ENCODE data around the gene TNS4.

TNS4 gene

DNA sequence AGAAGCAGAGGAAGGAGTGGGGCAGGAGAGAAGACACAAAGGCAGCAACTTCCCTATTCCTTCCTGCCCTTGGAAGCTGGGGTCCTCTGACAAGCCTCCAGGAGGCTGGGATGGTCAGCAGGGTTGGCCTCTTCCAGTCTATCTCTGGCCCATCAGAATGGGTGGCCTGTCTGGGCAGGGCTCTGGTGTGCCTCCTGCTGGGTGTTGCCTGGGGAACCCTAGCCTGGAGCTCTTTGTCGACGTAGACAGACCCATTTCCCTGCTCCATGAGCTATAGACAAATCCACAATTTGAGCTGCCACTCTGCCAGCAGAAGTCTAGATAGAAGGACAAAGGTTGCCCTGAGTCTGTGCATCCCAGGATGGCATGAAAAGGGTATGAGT is 46.8 kb downstream of the TNS4 start:
- DNase-seq: no peak

DNA sequence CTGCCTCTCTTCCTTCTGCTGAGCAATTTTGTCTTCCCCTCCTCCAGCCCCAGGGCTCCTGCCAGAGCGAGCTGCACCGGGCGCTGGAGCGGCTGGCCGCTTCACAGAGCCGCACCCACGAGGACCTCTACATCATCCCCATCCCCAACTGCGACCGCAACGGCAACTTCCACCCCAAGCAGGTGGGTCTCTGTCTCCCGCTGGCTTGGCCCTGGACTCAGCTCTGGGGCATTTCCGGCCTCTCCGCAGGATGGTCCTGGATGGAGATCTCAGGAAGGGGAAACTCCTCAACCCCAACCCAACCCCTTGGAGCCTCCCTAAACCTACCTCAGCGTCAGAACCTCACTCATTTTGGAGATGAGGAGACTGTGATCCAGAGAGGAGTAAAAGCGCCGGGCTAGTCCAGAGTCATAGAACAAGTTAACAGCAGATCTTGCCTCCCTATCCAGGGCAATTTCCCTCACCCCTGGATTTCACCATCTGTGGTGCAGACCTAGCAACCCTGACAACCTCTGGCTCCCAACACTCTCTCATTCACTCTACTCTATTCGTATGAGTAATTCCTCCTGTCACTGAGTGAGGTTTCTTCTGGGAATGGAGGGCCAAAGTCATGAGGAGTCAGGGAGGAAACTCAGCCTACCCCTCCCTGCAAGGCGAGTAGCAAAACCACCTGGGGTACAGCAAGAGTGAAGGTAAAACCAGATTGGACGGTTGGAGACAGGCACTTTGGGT is 47.4 kb downstream of the TNS4 start:
- no peak for DNase-seq

DNA sequence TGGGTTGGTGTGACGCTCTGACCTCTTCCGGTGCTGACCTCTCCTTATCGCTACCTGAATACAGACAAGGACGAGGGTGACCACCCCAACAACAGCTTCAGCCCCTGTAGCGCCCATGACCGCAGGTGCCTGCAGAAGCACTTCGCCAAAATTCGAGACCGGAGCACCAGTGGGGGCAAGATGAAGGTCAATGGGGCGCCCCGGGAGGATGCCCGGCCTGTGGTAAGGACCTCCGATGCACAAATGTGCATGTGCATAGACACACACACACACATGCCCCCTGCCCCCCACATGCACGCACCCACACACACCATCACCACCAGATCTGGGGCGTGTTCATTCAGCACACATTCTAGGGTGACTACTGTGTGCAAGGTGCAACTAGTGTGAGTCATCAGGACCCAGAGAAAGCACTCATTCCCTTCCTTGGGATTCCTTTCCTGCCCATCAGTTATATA is 48.5 kb downstream of the TNS4 start:
- no peak for DNase-seq

DNA sequence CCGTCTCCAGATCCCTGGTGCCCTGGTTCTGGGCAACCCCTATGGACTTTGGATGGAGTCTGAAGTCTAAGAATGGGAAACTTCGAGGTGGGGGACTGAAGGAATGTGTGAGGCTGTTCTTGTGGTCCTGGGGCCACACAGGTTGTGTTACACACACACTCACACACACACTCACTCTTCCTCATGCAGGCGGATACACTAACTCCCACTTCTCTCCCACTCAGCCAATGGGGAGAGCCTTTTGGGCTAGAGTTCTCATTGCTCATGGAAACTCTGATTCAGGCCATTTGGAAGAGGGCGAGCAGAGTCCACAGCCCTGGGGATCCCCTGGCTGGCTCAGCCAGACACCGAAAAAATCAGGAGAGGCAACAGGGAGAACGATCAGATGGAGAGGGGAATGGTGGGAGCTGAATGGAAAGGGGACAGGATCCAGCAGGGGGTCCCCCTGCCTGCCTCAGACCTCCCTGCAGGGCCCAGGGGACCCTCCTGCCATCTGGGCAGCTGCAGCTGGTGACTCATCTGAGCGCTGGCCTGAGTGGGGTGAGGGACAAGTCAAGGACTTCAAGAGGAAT is 49.1 kb downstream of the TNS4 start:
- DNase-seq: no peak

DNA sequence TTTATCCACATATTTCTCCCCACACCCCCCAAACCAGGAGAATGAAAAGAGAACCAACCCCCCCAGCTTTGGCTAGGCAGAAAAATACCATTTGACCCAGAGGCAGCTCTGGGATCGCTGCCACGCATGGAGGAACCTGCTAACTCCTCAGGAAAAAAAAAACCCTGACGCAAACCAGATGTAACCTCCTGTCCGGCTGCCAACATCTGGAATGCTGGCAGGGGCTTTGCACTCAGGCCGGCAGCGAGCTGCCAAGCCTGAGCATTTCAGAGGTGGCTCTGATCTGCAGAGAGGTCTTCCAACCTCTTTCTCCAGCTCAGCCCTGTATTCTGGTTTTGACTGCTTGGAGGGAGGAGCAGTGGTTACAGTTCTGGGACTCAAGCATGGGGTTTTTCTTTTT is 50.0 kb downstream of the TNS4 start:
- peak; percentile 45 for DNase-seq

DNA sequence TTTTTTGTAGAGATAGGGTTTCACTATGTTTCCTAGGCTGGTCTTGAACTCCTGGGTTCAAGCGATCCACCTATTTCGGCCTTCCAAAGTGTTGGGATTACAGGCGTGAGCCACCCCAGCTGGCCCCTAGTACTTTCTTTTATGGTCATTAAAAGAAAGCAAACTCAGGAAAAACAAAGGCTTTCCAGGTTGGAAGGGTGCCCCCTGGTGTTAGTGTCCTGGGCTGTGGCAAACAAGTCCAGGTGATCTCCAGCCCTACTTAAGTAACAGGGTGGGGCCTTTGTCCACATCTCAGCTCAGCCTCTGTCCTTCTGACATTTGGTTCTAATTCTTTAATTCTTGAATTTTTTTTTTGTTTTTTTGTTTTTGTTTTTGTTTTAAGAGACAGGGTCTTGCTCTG is 51.2 kb downstream of the TNS4 start:
- DNase-seq: no peak

DNA sequence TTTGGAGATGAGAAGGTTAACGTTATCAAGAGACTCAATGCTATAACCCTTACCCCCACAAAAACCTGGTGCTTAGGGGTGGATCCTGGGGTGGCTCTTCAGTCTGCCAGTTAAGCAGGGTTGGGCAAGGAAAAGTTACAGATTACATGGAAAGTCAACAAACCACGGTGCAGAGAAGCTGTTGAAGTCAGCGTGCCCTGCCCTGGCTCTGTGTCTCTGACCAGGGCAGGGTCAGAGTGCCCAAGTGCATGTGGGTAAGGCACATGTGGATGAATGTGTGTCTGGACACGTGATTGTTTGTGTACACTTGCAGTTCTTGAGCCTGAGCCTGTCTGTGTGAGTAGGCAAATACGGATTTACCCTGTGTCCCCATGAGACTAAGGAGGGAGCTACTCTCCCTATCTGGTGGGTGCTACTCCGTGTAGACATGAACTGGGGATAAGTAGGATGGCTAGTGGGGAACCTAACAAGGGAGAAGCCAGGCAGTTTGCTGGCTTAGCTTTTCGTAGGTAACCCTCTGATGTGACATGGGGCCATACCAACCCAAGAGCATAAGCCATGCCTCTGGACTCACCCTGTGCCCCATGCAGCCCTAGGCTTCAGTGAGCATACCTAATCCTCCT is 52.7 kb downstream of the TNS4 start:
- DNase-seq: no peak

DNA sequence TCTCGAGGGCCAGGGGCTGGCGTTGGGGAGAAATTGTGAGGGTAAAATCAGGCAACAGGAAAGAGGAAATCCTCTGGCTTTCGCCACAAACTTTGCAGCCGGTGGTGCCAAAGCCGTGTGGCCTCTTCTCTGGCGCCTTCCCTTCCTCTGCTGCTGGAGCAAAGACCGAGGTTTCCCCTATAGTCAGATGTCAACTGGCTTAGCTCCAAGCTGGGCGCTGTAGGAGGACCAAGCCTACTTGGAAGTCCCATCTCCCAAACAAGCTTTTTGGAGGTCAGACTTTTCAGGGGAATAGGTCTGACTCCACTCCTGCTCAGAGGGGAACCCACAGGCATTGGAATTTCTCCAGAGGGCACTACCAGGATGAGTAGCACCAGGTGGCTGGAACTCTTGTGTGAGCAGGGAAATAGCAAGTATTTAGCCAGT is 53.2 kb downstream of the TNS4 start:
- no peak for DNase-seq

DNA sequence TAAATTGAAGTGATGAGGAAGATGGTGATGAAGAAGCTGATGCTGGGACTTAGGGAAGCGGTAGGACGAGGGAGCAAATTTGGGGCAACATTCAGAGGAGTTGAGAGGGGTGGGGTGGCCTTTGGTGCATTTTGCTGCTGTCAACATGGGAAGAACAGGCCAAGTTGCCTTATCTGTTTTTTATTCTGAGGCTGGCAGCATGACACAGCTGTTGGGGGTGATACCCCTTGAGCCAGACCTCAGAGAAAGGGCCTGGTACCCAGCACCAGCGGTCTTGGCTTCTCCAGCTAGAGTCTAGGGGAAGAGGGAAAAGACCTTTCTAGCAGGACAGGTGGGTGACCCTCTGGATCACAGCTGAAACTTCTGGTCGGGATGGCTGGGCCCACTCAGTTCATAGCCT is 53.6 kb downstream of the TNS4 start:
- no peak for DNase-seq

DNA sequence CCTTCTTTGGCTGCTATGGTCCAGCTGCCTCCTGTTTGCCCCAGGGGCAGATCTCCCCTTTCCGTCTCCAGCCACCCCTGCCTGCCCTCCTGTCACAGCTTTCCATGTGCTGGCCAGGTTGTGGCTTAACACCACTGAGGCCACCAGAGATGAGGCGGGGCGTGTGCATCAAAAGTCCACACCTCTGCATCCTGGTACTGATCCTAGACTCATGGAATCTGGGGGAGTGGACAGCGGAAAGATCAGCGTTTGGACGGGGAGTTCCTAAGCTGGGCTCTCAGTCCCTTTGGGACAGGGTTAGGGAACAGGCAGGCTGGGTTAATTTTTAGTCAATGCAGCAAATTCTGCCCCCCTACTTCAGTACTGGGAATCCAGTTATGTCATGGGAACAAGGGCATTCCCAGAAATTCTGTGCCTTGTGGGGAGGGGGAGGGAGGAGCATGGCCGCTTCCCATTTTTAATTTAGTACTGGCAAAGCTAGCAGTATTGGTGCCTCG is 54.2 kb downstream of the TNS4 start:
- DNase-seq: no peak

DNA sequence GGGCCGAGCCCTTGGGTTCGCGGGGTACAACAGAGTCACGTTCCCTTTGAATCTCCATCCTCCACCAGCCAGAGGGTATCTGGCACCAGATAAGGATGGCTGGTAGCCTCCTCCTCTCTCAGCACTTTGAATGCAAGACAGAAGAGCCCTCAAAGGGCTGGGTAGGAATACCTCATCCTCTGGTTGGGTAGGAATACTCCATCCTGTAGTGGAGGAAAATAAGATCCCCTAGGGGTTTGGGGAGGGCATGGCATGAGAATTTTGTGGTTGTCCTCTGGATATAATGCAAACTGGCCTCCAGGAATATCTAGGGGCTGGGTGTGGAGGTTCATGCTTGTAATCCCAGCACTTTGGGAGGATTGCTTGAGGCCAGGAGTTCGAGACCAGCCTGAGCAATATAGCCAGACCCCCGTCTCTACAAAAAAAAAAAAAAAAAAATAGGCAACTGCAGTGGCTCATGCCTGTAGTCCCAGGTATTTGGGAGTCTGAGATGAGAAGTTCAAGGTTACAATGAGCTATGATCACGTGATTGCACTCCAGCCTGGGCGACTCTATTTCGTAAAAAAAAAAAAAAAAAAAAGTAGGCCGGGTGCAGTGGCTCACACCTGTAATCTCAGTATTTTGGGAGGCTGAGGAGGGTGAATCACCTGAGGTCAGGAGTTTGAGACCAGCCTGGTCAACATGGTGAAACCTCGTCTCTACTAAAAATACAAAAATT is 55.5 kb downstream of the TNS4 start:
- no peak for DNase-seq

DNA sequence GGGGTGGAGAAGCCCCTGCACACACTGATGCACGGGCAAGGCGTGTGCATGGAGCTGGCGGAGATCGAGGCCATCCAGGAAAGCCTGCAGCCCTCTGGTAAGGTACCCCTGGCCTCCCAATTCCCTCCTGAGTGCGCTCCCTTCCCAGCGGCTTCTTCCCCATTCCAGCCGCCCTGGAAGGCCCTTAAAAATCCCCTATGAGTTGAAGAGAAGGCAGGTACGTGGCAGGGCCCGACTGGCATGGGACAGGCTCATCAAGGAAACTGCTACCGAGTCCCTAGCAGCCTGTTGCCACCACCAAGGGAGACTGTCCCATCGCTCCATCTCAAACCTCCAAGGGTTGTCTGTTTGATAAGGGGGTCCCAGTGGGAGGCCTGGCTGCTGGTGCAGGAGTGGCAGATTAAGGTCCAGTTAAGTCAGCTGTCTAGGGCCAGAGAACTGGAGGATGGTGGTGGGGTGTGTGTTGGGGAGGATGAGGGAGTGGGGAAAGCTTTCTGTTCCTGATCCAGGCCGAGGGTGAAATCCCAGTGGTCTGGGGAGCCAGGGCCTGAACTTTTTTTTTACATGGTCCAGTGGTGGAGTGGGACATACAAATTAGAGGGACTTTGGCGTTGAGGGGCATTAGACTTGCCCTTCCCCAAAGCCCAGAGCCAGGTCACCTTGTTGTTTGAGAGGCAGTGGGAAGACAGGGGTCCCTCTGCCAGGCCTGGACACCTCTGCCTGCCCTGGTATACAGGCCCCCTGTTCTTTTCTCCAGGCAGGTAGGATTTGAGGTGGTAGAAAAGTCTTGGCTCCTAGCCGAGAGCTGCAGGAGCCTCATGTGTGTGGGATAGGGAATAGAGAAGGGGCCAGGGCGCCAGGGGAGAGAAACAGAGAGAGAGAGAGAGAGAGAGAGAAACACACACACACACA is 57.2 kb downstream of the TNS4 start:
- no peak for DNase-seq

DNA sequence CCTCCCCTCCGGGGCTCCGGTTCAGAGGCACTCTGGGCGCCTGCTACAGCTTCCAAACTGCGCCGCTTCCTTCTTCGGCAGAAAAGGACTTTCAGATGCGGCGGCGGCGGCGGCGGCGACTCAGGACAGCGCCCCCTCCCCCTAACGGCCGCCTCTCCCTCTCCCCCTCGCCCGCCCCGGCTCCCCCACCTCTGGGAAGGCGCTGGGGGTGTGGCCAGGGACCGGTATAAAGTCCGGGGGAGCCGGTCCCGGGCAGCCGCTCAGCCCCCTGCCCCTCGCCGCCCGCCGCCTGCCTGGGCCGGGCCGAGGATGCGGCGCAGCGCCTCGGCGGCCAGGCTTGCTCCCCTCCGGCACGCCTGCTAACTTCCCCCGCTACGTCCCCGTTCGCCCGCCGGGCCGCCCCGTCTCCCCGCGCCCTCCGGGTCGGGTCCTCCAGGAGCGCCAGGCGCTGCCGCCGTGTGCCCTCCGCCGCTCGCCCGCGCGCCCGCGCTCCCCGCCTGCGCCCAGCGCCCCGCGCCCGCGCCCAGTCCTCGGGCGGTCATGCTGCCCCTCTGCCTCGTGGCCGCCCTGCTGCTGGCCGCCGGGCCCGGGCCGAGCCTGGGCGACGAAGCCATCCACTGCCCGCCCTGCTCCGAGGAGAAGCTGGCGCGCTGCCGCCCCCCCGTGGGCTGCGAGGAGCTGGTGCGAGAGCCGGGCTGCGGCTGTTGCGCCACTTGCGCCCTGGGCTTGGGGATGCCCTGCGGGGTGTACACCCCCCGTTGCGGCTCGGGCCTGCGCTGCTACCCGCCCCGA is 58.0 kb downstream of the TNS4 start, which contains the start of gene IGFBP4:
Gene IGFBP4 (plus strand): TSS at position 255 of the 792 bp plus-strand sequence. CDS start 286 bp downstream, at position 541.
- peak; percentile 38 for DNase-seq

DNA sequence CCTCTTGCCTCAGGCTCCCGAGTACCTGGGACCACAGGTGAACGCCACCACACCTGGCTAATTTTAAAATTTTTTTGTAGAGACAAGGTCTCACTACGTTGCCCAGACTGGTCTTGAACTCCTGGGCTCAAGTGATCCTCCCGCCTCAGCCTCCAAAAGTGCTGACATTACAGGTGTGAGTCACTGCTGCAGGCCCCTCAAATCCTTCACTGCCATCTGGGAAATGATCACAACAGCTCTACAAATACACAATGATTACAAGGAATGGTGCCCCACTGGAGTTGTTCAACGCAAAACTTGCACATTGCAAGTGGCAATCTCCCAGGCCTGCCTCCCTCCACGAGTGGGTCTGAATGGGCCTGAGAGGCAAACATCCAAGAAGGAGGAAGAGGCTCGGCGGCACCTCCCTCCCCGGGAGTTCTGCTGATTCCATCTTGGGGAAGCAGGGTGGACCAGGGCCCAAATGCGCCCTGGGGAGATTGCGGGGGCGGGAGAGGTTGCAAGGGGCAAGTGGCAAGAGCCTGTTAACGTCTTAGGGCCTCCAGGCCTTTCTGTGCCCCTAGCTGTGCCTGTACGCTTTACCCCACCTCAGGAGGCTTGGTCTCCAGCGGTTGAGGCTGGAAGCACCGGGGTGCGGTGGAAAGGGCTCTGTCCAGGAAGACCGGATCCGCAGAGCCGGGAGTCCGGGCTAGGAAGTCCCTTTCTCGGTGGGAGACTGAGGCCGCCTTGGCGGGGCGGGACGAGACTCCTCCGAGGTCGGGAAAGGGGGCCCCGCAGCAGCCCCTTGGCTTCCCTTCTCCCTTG is 58.8 kb downstream of the TNS4 start:
- no peak for DNase-seq

DNA sequence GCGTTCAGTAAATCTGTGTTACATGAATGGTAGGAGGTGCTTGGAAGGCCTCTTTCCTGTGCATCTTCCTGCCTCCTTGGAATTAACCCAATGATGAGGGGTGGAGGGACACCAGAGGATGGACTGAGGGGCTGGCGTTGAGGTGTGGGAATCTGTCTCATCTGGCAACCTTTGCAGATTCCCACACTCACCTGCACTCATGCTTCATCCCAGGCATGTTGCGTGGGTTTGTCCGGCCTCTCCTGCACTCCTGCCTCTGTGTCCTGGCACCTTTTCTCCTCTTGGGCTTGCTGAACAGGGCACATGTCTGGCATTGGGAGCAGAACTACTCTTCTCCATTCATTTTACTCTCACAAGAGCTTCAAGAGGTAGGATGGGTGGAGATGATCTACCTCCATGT is 61.3 kb downstream of the TNS4 start:
- no peak for DNase-seq

DNA sequence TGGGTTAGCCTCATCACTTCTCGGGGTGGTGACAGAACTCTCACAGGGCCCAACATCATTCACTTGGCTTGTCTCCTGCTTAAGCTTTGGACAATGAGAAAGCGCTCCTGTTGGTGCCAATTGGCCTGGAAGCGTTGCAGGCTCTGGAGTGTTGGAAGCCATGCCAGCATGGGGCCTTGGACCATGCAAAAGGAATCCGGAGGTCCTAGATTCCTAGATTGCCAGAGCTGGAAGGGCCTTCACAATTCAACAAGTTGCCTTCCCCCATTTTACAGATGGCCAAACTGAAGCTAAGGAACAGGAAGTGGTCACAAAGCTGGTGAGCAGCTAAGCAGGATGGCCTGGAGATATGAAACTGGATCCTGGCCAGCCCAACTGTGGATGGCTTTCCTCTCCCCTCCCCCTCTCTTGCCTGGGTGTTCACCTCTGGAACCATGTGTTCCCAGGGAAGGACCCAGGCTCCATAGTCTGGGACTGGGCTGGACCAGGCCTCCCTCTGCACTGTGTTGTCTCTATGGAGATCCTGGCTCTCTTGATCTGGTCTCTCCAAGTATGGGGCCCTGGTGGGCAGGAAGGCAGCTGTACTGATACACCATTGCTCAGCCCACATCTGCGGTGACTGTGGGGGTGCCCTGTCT is 64.2 kb downstream of the TNS4 start:
- DNase-seq: no peak

DNA sequence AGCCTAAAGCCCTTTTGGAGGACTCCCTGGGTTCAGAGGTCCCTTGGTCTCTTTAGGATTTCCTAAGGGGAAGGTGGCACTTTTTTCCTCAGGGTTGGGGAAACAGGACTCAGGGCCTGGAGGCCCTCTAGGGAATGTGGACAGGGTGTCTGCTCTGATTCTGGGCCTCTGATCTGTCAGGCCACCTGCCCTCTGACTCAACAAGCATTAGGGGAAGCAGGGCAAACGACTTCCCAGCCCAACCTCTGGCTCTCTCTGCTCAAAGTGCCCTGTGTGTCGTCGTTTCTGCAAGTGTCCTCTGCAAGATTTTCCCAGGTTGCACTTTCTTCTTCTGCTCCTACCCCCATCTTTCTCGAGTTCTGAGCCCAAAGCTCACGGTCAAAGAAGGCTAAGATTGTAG is 64.8 kb downstream of the TNS4 start:
- DNase-seq: no peak

DNA sequence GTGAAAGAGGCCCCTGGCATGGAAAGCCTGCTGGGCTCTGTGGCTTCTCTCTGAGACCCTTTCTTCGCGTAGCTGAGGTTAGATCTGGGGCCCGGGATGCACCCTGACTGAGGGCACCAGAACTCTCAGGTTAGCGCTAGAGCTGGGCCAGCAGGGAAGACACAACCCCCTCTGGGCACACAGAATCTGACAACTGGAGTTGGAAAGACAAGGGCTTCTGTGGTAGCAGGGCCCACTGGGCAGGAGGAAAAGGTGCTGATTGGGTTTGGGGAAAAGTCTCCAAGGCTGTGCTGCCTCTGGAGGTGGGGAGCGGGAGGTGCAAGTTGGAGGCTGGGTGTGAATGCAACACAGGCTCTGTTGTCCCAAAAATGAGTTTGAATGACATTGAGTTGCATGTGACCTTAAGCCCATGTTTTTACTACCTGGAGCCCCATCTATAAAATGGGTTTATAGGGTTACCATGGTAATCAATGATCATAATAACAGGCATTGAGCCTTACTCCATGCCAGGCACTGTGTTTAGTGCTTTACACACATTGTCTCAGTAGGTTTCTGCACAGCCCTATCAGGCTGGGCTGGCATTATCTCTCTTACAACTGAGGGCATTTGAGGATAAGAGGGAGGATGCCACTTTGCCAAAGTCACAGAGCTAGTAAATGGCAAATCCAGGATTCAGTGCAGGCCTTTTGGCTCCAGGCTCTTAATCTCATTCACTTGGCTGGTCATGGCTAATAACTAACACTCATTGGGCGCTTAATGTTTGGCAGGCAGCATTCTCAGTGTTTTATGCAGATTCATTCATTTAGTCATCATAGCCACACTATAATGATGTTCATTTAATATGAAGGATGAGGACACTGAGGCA is 67.6 kb downstream of the TNS4 start:
- DNase-seq: no peak

Measured in NCI-H2029 (cell line).